ENCODE results near the gene RBM7.

Gene RBM7

DNA sequence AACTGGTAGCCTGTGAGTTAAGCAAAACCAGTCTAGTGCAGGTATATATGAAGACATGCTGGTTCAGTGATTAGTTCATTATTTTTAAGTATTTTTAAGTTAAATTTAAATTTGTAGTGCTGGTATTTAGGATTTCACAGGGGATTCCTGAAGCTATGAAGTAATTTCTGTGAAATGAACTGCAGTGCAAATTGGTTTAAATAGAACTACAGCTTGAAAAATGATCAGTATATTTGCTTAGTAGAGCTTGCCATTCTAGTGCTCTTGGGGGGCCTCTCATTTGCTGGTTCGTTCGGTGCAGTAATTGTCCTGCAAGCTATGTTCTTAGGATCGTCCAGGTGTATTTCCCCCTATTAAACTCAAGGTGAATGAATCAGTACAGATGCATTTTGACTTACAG lies 51.9 kb downstream of the RBM7 start:
- H3K4me3 ChIP-seq (ENCODE audit: control insufficient read depth, low read depth, low read length): no peak overlapping the region
- TF ChIP-seq, protein P1, sequence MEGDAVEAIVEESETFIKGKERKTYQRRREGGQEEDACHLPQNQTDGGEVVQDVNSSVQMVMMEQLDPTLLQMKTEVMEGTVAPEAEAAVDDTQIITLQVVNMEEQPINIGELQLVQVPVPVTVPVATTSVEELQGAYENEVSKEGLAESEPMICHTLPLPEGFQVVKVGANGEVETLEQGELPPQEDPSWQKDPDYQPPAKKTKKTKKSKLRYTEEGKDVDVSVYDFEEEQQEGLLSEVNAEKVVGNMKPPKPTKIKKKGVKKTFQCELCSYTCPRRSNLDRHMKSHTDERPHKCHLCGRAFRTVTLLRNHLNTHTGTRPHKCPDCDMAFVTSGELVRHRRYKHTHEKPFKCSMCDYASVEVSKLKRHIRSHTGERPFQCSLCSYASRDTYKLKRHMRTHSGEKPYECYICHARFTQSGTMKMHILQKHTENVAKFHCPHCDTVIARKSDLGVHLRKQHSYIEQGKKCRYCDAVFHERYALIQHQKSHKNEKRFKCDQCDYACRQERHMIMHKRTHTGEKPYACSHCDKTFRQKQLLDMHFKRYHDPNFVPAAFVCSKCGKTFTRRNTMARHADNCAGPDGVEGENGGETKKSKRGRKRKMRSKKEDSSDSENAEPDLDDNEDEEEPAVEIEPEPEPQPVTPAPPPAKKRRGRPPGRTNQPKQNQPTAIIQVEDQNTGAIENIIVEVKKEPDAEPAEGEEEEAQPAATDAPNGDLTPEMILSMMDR (IDR thresholded peaks at IDR 0.05; ENCODE audit: control insufficient read depth, insufficient read depth, low read depth, low read length, missing control alignments): no peak
- DNase-seq (ENCODE audit: low read depth): no peak

Data from AG09309 (cell line).